Skin of body (tissue), 2 donors: ENCODE data around the gene PLBD1. TPM values are rescaled to one million over a fixed set of nuclear protein-coding genes. Genes with fewer than 3 reads are reported as not detected.
A peak's percentile ranks its signal among the peaks of the same experiment; 100 is the strongest.

Experiments used
- DNase-seq: peaks from one replicate; lab custom pipeline; 2025; lab: John Stamatoyannopoulos, UW
- total RNA-seq: library from RNA; depleted of rRNA; stranded (reverse); fragments of >200 nt; gene quantifications from one replicate; pipeline ENCODE4 v1.2.3, GENCODE V29; 2014

PLBD1 gene
- total RNA-seq, result 18.1 TPM

GRCh38 chr12:14567351-14568162, at the start of gene PLBD1:
Gene PLBD1, minus strand, starts transcription at chr12:14567883. Its CDS starts 187 bp downstream, at chr12:14567696.
- DNase-seq, result peak; percentile 28

- no peak for DNase-seq
Observed at GRCh38 chr12:14614704-14615121, 47.0 kb upstream of the PLBD1 start.

GRCh38 chr12:14613718-14614117, 46.0 kb upstream of the PLBD1 start:
- DNase-seq, result no peak

GRCh38 chr12:14612898-14613445, 45.3 kb upstream of the PLBD1 start:
- DNase-seq, result no peak

GRCh38 chr12:14612250-14612649, 44.6 kb upstream of the PLBD1 start:
- no peak for DNase-seq

- no peak for DNase-seq
Observed at GRCh38 chr12:14611640-14612203, 44.0 kb upstream of the PLBD1 start.

GRCh38 chr12:14607568-14607967, 39.9 kb upstream of the PLBD1 start:
- no peak for DNase-seq

- no peak for DNase-seq
Observed at GRCh38 chr12:14605401-14605989, 37.8 kb upstream of the PLBD1 start.

GRCh38 chr12:14601692-14602478, 34.2 kb upstream of the PLBD1 start:
- no peak for DNase-seq

- no peak for DNase-seq
Observed at GRCh38 chr12:14597480-14597879, 29.8 kb upstream of the PLBD1 start.

- DNase-seq, result no peak
Observed at GRCh38 chr12:14591719-14592118, 24.0 kb upstream of the PLBD1 start.

- no peak for DNase-seq
Observed at GRCh38 chr12:14589169-14590004, 21.7 kb upstream of the PLBD1 start.

- DNase-seq, result no peak
Observed at GRCh38 chr12:14588571-14588970, 20.9 kb upstream of the PLBD1 start.

GRCh38 chr12:14578646-14579045, 11.0 kb upstream of the PLBD1 start:
- DNase-seq, result no peak

GRCh38 chr12:14577344-14577743, 9.7 kb upstream of the PLBD1 start:
- no peak for DNase-seq

- DNase-seq, result no peak
Observed at GRCh38 chr12:14576896-14577295, 9.2 kb upstream of the PLBD1 start.

- no peak for DNase-seq
Observed at GRCh38 chr12:14575585-14575984, 7.9 kb upstream of the PLBD1 start.

GRCh38 chr12:14573118-14573517, 5.4 kb upstream of the PLBD1 start:
- no peak for DNase-seq

GRCh38 chr12:14572401-14572800, 4.7 kb upstream of the PLBD1 start:
- no peak for DNase-seq

GRCh38 chr12:14571779-14572178, 4.1 kb upstream of the PLBD1 start:
- no peak for DNase-seq

GRCh38 chr12:14570231-14570630, 2.5 kb upstream of the PLBD1 start:
- no peak for DNase-seq
